Uterus (tissue), 4 donors: Measurements from ENCODE around the gene MYL10. TPM values are rescaled to one million over a fixed set of nuclear protein-coding genes. Genes with fewer than 3 reads are reported as not detected.

Experiments
- DNase-seq, 2 donors: peaks; one replicate each; pipeline ENCODE4 v3.0.0-alpha.2; 2019 to 2020
- H3K27ac ChIP-seq, 2 donors: fragments of 200-600 bp; sonication (generic); 1 replicate in 1 of 2; 2 replicates in 1 of 2; pipeline ENCODE4 v1.5.1; 2016 to 2018
- H3K27me3 ChIP-seq, 2 donors: fragments of 200-600 bp; sonication (generic); one replicate each; pipeline ENCODE4 v1.5.1; 2018 to 2019; ENCODE audit warnings: control low read depth in 1 of 2
- H3K36me3 ChIP-seq, 2 donors: fragments of 200-600 bp; sonication (generic); one replicate each; pipeline ENCODE4 v1.5.1; 2019; ENCODE audit warnings: control low read depth in 1 of 2
- H3K4me1 ChIP-seq, 2 donors: fragments of 200-600 bp; sonication (generic); one replicate each; pipeline ENCODE4 v1.5.1; 2018 to 2019; ENCODE audit warnings: control low read depth in 1 of 2
- H3K4me3 ChIP-seq, 2 donors: fragments of 200-600 bp; sonication (generic); 1 replicate in 1 of 2; 2 replicates in 1 of 2; pipeline ENCODE4 v1.5.1; 2018 to 2019; ENCODE audit warnings: mild to moderate bottlenecking in 1 of 2
- H3K9me3 ChIP-seq, 2 donors: fragments of 200-600 bp; sonication (generic); one replicate each; pipeline ENCODE4 v1.5.1; 2019; ENCODE audit warnings: control low read depth in 1 of 2
- CTCF ChIP-seq, 4 experiments: fragments of 200-600 bp in 2 of 4; fragments of 450-650 bp in 2 of 4; sonication (generic) in 2 of 4; IDR thresholded peaks; one replicate each; pipeline ENCODE4 v1.5.1; 2016 to 2019; ENCODE audit warnings: antibody characterized with exemption in 4 of 4, mild to moderate bottlenecking in 2 of 4, moderate library complexity in 1 of 4
- POLR2A ChIP-seq, 2 donors: fragments of 450-650 bp; IDR thresholded peaks; one replicate each; pipeline ENCODE4 v1.6.1; 2016; ENCODE audit warnings: antibody characterized with exemption in 2 of 2, mild to moderate bottlenecking in 1 of 2, moderate library complexity in 1 of 2
- intact Hi-C: fragments of 100-400 bp; cut with DNase I; formaldehyde crosslinking; loops from one replicate; pipeline ENCODE4 v1.15.1; 2023; ENCODE audit warnings: low total_unique reads
- total RNA-seq, 4 donors: library from RNA; depleted of rRNA in 3 of 4; stranded (reverse); fragments of >200 nt in 3 of 4; gene quantifications; one replicate each; pipeline versions ENCODE4 v1.1.0 to v1.2.4, GENCODE V29; 2014 to 2023
- donor health status: DM: yes; HTN: yes; CAD: no.

The MYL10 gene
- total RNA-seq, 4 donors from 2014 or later, result not detected

DNA sequence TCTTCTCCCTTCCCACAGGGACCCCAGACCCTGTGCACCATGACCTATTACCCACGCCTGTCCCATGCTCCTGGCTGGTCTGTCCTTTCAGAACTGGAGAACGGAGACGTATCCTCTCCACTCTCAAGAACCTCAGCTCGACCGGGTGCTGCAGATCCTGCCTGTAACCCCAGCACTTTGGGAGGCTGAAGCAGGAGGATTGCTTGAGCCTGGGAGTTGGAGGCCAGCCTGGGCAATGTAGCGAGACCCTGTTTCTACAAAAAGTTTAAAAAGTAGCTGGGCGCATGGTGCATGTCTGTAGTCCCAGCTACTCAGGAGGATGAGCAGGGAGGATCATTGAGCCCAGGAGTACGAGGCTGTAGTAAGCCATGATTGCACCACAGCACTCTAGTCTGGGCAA lies 37.2 kb upstream of the MYL10 start:
- Histone ChIP-seq H3K4me1 (no peaks in the 10 kb centered on the region), H3K9me3 (no peaks in the 10 kb centered on the region), H3K27me3 (no peaks in the 10 kb centered on the region), H3K36me3 (no peaks in the 10 kb centered on the region), H3K4me3 (no peak overlapping the region), H3K27ac (no peak overlapping the region)
- DNase-seq, result no peak
- TF ChIP-seq POLR2A (IDR thresholded peaks at IDR 0.05), result no peak
- TF ChIP-seq CTCF (IDR thresholded peaks at IDR 0.05), result no peak
- intact Hi-C loops, result no loop called here

- Histone ChIP-seq H3K36me3 (no peaks in the 10 kb centered on the region), H3K4me3 (no peak overlapping the region), H3K27me3 (no peaks in the 10 kb centered on the region), H3K27ac (no peak overlapping the region), H3K4me1 (no peaks in the 10 kb centered on the region), H3K9me3 (no peaks in the 10 kb centered on the region)
- intact Hi-C loops, result no loop called here
- DNase-seq, result no peak
- TF ChIP-seq POLR2A (IDR thresholded peaks at IDR 0.05), result no peak
- TF ChIP-seq CTCF (IDR thresholded peaks at IDR 0.05), result no peak
Measured at GRCh38 chr7:101664893-101665471, 35.9 kb upstream of the MYL10 start.

- no peak for DNase-seq
- intact Hi-C loops, result no loop called here
- Histone ChIP-seq H3K36me3 (no peaks in the 10 kb centered on the region), H3K27ac (no peak overlapping the region), H3K27me3 (no peaks in the 10 kb centered on the region), H3K9me3 (no peaks in the 10 kb centered on the region), H3K4me1 (no peaks in the 10 kb centered on the region), H3K4me3 (no peak overlapping the region)
- TF ChIP-seq CTCF (IDR thresholded peaks at IDR 0.05) (no peak), POLR2A (IDR thresholded peaks at IDR 0.05) (no peak)
Measured at GRCh38 chr7:101664436-101664835, 35.3 kb upstream of the MYL10 start.

GRCh38 chr7:101663747-101664146 lies 34.7 kb upstream of the MYL10 start:
- Histone ChIP-seq H3K9me3 (no peaks in the 10 kb centered on the region), H3K27me3 (no peaks in the 10 kb centered on the region), H3K4me1 (no peaks in the 10 kb centered on the region), H3K4me3 (no peak overlapping the region), H3K36me3 (no peaks in the 10 kb centered on the region), H3K27ac (no peak overlapping the region)
- TF ChIP-seq CTCF (IDR thresholded peaks at IDR 0.05) (no peak), POLR2A (IDR thresholded peaks at IDR 0.05) (no peak)
- intact Hi-C loops, result no loop called here
- no peak for DNase-seq

DNA sequence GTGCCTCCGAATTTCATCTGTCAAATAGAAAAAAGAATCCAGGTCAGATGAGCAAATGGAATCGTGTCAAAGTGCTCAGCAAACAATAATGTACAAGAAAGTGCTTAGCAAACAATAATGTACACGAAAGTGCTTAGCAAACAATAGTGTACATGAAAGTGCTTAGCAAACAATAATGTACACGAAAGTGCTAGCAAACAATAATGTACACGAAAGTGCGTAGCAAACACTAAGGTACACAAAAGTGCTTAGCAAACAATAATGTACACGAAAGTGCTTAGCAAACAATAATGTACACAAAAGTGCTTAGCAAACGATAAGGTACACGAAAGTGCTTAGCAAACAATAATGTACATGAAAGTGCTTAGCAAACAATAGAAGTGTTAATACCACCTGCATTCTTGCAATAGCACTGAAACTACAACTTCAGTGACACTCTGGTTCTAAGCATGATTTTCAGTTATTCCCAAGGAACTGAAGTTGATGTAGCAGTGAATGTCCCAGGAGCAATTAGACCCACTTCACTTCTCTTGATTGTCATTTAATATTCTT lies 33.4 kb upstream of the MYL10 start:
- Histone ChIP-seq H3K9me3 (no peaks in the 10 kb centered on the region), H3K4me3 (no peak overlapping the region), H3K36me3 (no peaks in the 10 kb centered on the region), H3K27me3 (no peaks in the 10 kb centered on the region), H3K27ac (no peak overlapping the region), H3K4me1 (no peaks in the 10 kb centered on the region)
- no peak for TF ChIP-seq POLR2A (IDR thresholded peaks at IDR 0.05)
- no peak for DNase-seq
- intact Hi-C loops, result no loop called here

GRCh38 chr7:101659706-101660105 lies 30.6 kb upstream of the MYL10 start:
- H3K9me3 ChIP-seq, result no peaks in the 10 kb centered on the region
- H3K4me1 ChIP-seq, result no peaks in the 10 kb centered on the region
- intact Hi-C loops, result no loop called here
- H3K27ac ChIP-seq, result no peak overlapping the region
- no peaks in the 10 kb centered on the region for H3K36me3 ChIP-seq
- TF ChIP-seq CTCF (IDR thresholded peaks at IDR 0.05) (no peak), POLR2A (IDR thresholded peaks at IDR 0.05) (no peak)
- no peak overlapping the region for H3K4me3 ChIP-seq
- no peak for DNase-seq
- H3K27me3 ChIP-seq, result no peaks in the 10 kb centered on the region
